ENCODE measurements around the gene NR2C2. TPM values are rescaled to one million over a fixed set of nuclear protein-coding genes. Genes with fewer than 3 reads are reported as not detected.

Gene NR2C2
- total and polyA plus RNA-seq, 2 of the 13 experiments (the other 11 are each of a cell fraction or from before 2014, with no cell fraction given), result 7.8 to 11.8 TPM

DNA sequence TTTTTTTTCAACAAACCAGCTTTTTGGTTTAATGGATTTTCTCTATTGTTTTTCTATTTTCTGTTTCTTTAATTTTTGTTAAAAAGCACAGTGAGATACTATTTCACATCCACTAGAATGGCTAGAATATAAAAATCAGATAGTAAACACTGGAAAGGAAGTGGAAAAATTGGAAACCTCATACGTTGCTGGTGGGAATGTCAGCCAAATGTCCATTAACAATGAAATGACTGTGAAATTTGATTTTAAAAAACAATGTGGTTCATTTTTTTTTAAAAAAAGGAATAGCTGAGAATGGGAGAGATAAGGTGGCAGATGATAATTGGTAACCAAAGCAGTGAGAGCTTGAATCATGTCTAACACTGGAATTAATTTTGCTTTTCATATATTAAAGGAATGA, 19.9 kb downstream of the NR2C2 start (continued):
- TF ChIP-seq ZNF292 (CRISPR knock-in tag; IDR thresholded peaks at IDR 0.05; ENCODE audit: borderline replicate concordance, low read depth) (no peak), SSRP1 (CRISPR knock-in tag; IDR thresholded peaks at IDR 0.05) (no peak), KDM6A (CRISPR knock-in tag; IDR thresholded peaks at IDR 0.05; ENCODE audit: low read depth) (no peak), GLI4 (CRISPR knock-in tag; IDR thresholded peaks at IDR 0.05; ENCODE audit: borderline replicate concordance) (no peak), ZNF430 (CRISPR knock-in tag; IDR thresholded peaks at IDR 0.05) (no peak), HDAC6 (IDR thresholded peaks at IDR 0.05; ENCODE audit: low read depth, low read length) (no peak)

DNA sequence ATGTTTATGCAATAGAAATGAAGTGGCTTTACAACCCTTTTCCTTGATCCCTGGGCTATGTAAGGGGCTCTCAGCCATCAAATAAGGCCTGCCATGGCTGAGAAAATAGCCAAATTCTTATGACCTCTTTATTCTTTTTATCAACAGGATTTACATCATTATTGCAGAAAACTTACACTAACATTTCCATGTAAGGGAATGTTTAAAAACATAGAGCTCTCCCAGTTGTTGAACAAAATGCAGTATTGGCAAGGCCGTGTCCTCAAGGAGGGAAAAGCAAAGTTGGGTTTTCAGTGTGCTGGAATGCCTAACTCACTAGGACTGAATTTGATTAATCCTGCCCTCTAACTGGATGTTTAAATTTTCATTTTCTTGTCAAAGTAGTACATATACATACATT, 22.3 kb downstream of the NR2C2 start:
- Histone ChIP-seq H4K20me1 (ENCODE audit: insufficient read depth, low read length) (no peaks in the 10 kb centered on the region), H3K27ac (ENCODE audit: extremely low read length, insufficient read depth, low read length) (no peak overlapping the region), H3K4me3 (replicated peaks in 1 of 3; ENCODE audit: insufficient read depth in 1 of 3, low read depth in 2 of 3, low read length in 3 of 3) (no peak overlapping the region), H2AFZ (ENCODE audit: low read length) (no peak overlapping the region), H3K36me3 (replicated peaks in 1 of 2; ENCODE audit: control insufficient read depth in 1 of 2, insufficient read depth in 2 of 2, low read length in 2 of 2) (peaks cover 1 to 16% of the 10 kb centered on the region in 2 experiments; a peak in 2 of 5 replicates), H3K4me2 (ENCODE audit: low read depth, low read length) (no peak overlapping the region), H3K9me3 (ENCODE audit: low read length) (no peaks in the 10 kb centered on the region), H3K79me2 (ENCODE audit: insufficient read depth, low read length) (peaks cover 5% of the 10 kb centered on the region), H3K27me3 (ENCODE audit: control insufficient read depth in 1 of 2, insufficient read depth in 2 of 2, low read length in 2 of 2) (no peaks in the 10 kb centered on the region), H3K9ac (ENCODE audit: insufficient read depth, low read depth, low read length) (no peak overlapping the region), H3K4me1 (ENCODE audit: insufficient read depth, low read length) (no peaks in the 10 kb centered on the region)
- POLR2A ChIA-PET, result no interaction called here
- TF ChIP-seq, protein P1, sequence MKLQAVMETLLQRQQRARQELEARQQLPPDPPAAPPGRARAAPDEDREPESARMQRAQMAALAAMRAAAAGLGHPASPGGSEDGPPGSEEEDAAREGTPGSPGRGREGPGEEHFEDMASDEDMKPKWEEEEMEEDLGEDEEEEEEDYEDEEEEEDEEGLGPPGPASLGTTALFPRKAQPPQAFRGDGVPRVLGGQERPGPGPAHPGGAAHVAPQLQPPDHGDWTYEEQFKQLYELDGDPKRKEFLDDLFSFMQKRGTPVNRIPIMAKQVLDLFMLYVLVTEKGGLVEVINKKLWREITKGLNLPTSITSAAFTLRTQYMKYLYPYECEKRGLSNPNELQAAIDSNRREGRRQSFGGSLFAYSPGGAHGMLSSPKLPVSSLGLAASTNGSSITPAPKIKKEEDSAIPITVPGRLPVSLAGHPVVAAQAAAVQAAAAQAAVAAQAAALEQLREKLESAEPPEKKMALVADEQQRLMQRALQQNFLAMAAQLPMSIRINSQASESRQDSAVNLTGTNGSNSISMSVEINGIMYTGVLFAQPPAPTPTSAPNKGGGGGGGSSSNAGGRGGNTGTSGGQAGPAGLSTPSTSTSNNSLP (IDR thresholded peaks at IDR 0.05; ENCODE audit: low read depth, low read length), result no peak
- TF ChIP-seq RAD21 (CRISPR knock-in tag; IDR thresholded peaks at IDR 0.05) (no peak), ZNF773 (CRISPR knock-in tag; IDR thresholded peaks at IDR 0.05; ENCODE audit: borderline replicate concordance) (no peak), ZNF615 (CRISPR knock-in tag; IDR thresholded peaks at IDR 0.05; ENCODE audit: borderline replicate concordance) (no peak), SATB2 (CRISPR knock-in tag; IDR thresholded peaks at IDR 0.05) (no peak), SMARCE1 (IDR thresholded peaks at IDR 0.05; ENCODE audit: borderline replicate concordance) (no peak), FOXK1 (CRISPR knock-in tag; IDR thresholded peaks at IDR 0.05; ENCODE audit: borderline replicate concordance, low read depth) (no peak), ZNF10 (CRISPR knock-in tag; IDR thresholded peaks at IDR 0.05; ENCODE audit: borderline replicate concordance, low read depth) (no peak)
- no TSS peak for BruUV-seq (replicated peaks)
- ATAC-seq, result no peak
- no peak for DNase-seq (ENCODE audit: low spot score)
- CTCF ChIA-PET (ENCODE audit: low intra/inter-chr PET ratio, low total read pairs), result no interaction called here
- no peak for FAIRE-seq
- in situ Hi-C loops (cut with HindIII; ENCODE audit: extremely low pct_ligation_motif_present, low pct_unique_long_range_greater_than_20kb), result no loop called here
- intact Hi-C loops (cut with micrococcal nuclease; ENCODE audit: unreplicated experiment), result no loop called here
- WGBS (ENCODE audit: low lambda C conversion rate), result 100% methylated on average over 1 of the region's 1 CpG
